ENCODE results near the gene B4GALT7. TPM values are rescaled to one million over a fixed set of nuclear protein-coding genes. Genes with fewer than 3 reads are reported as not detected.
"Not testable (repeated sequence)": the region's sequence is repeated elsewhere in the genome, so short reads cannot be mapped to it uniquely, and the experiment has no call there.

B4GALT7 gene
- total RNA-seq, 1 experiment from 2014 or later, result 33.0 TPM

DNA sequence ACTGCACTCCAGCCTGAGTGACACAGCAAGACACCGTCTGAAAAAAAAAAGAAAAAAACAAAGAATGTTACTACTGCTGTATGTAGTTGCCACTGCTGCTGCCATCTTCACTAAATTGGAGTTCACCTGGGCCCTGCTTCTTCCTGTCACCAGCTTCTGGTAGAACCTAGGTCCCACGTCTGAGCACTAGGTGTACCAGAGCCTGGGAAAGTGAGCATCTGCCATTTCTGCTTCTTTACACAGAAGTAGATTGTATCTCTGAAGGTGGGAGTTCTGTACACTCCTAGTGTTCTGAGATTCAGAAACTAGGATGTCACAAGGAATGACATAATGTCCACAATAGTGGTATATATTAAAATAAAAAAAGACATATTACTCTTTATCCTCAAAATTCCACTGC, 51.3 kb downstream of the B4GALT7 start:
- in situ Hi-C loops (cut with HindIII; ENCODE audit: low pct_unique_long_range_greater_than_20kb, low sequenced_read_pairs), result not testable (repeated sequence)

DNA sequence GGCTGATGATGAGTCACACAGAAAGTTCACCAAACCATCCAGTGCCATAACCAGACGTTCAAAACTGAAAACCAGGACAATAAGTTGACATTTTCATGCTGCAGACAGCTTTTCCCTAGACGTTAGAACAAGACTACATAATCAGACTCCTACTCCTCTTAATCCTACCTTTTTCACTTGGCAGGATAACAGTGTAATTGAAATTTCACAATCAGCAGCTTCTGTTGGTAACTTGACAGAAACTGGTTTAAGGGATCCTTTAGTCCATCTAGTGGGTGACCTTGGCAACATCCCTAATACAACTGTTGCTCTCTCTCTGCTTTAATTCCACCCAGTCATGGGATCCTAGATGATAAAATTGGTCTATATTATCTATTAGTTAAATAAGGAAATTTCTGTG, 57.9 kb downstream of the B4GALT7 start:
- DNase-seq (ENCODE audit: low read depth, low spot score), result peak; percentile 0
- in situ Hi-C loops (cut with HindIII; ENCODE audit: low pct_unique_long_range_greater_than_20kb, low sequenced_read_pairs), result not testable (repeated sequence)

More for the DNA sequence above, 51.3 kb downstream of the B4GALT7 start:
- DNase-seq (ENCODE audit: low read depth, low spot score), result not testable (repeated sequence)

DNA sequence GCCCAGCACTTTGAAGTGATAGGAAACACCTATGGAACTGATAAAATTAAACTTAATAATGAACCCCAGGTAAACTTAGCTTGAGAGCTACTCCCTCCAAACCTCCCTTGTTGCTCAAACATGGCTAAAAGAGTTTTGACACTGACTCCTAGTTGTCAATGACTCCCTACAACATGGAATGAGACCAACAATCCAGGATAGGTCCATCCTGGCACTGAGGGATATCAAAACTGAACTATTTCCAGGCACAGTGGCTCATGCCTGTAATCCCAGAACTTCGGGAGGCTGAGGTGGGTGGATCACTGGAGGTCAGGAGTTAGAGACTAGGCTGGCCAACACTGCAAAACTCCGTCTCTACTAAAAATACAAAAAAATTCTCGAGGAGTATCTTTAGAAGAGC, 58.6 kb downstream of the B4GALT7 start:
- in situ Hi-C loops (cut with HindIII; ENCODE audit: low pct_unique_long_range_greater_than_20kb, low sequenced_read_pairs); DNase-seq (ENCODE audit: low read depth, low spot score): not testable (repeated sequence)

Other genes with a start within 250 kb of the B4GALT7 start
- gene LMAN2, start 248.5 kb upstream of the B4GALT7 start, total RNA-seq (2014; rRNA removed; shearing (Covaris generic)), result 273 and 299 TPM in 2 replicates
- 12.3 and 15.7 TPM in 2 replicates for gene RGS14, start 242.2 kb upstream of the B4GALT7 start, total RNA-seq (2014; rRNA removed; shearing (Covaris generic))
- gene SLC34A1, start 215.7 kb upstream of the B4GALT7 start, total RNA-seq (2014; rRNA removed; shearing (Covaris generic)), result 0.16 and 0.19 TPM in 2 replicates
- not detected in 2 replicates for gene PFN3, start 199.5 kb upstream of the B4GALT7 start, total RNA-seq (2014; rRNA removed; shearing (Covaris generic))
- gene F12, start 190.6 kb upstream of the B4GALT7 start, total RNA-seq (2014; rRNA removed; shearing (Covaris generic)), result 6.0 and 8.2 TPM in 2 replicates
- gene GRK6, start 173.5 kb upstream of the B4GALT7 start, total RNA-seq (2014; rRNA removed; shearing (Covaris generic)), result 18.9 and 19.4 TPM in 2 replicates
- 34.4 and 38.8 TPM in 2 replicates for gene PRR7, start 153.3 kb upstream of the B4GALT7 start, total RNA-seq (2014; rRNA removed; shearing (Covaris generic))
- 41.6 and 49.0 TPM in 2 replicates for gene DBN1, start 126.5 kb upstream of the B4GALT7 start, total RNA-seq (2014; rRNA removed; shearing (Covaris generic))
- 15.8 and 16.8 TPM in 2 replicates for gene PDLIM7, start 102.5 kb upstream of the B4GALT7 start, total RNA-seq (2014; rRNA removed; shearing (Covaris generic))
- 0.98 and 2.0 TPM in 2 replicates for gene DOK3, start 90.3 kb upstream of the B4GALT7 start, total RNA-seq (2014; rRNA removed; shearing (Covaris generic))
- 131 and 145 TPM in 2 replicates for gene DDX41, start 83.2 kb upstream of the B4GALT7 start, total RNA-seq (2014; rRNA removed; shearing (Covaris generic))
- 10.0 and 11.4 TPM in 2 replicates for gene FAM193B, start 45.6 kb upstream of the B4GALT7 start, total RNA-seq (2014; rRNA removed; shearing (Covaris generic))
- gene TMED9, start 7.9 kb upstream of the B4GALT7 start, total RNA-seq (2014; rRNA removed; shearing (Covaris generic)), result 74.5 and 80.1 TPM in 2 replicates
- gene FAM153A, start 182.8 kb downstream of the B4GALT7 start, total RNA-seq (2014; rRNA removed; shearing (Covaris generic)), result not detected in 2 replicates

All from SK-MEL-5 (cell line).